Right atrium auricular region (tissue), 2 donors: ENCODE results near the gene PPP3CA. TPM values are rescaled to one million over a fixed set of nuclear protein-coding genes. Genes with fewer than 3 reads are reported as not detected.
"Not testable (repeated sequence)": the region's sequence is repeated elsewhere in the genome, so short reads cannot be mapped to it uniquely, and the experiment has no call there.

Experiments used
- DNase-seq: peaks from one replicate; pipeline ENCODE4 v3.0.0-alpha.2; 2019; ENCODE audit warnings: low spot score
- H3K27ac ChIP-seq, 2 donors: fragments of 200-600 bp; sonication (generic); 1 replicate in 1 of 2; 2 replicates in 1 of 2; pipeline ENCODE4 v1.5.1; 2016 to 2019
- H3K27me3 ChIP-seq, 2 donors: fragments of 200-600 bp; sonication (generic); one replicate each; pipeline versions ENCODE4 v1.5.1 to v1.6.0; 2017 to 2019
- H3K36me3 ChIP-seq: fragments of 200-600 bp; sonication (generic); one replicate; pipeline ENCODE4 v1.5.1; 2016
- H3K4me1 ChIP-seq, 2 donors: fragments of 200-600 bp; sonication (generic); one replicate each; pipeline versions ENCODE4 v1.5.1 to v1.6.0; 2017 to 2019
- H3K4me3 ChIP-seq, 2 donors: fragments of 200-600 bp; sonication (generic); 1 replicate in 1 of 2; 2 replicates in 1 of 2; pipeline ENCODE4 v1.5.1; 2017 to 2019; ENCODE audit warnings: mild to moderate bottlenecking in 1 of 2, moderate library complexity in 1 of 2
- H3K9me3 ChIP-seq, 2 donors: fragments of 200-600 bp; sonication (generic); one replicate each; pipeline ENCODE4 v1.5.1; 2019
- CTCF ChIP-seq, 2 donors: fragments of 200-600 bp; sonication (generic); IDR thresholded peaks; one replicate each; pipeline ENCODE4 v1.5.1; 2019; ENCODE audit warnings: antibody characterized with exemption in 2 of 2
- total RNA-seq, 2 donors: library from RNA; depleted of rRNA; stranded (reverse); fragments of >200 nt; gene quantifications; one replicate each; pipeline ENCODE4 v1.1.0, GENCODE V29; 2016

The PPP3CA gene
- total RNA-seq, 2 donors from 2014 or later, result 11.2 to 15.7 TPM

GRCh38 chr4:101236097-101236496 is 111.2 kb downstream of the PPP3CA start:
- TF ChIP-seq CTCF (IDR thresholded peaks at IDR 0.05), result no peak
- Histone ChIP-seq H3K4me3 (no peak overlapping the region), H3K36me3 (no peaks in the 10 kb centered on the region), H3K27me3 (no peaks in the 10 kb centered on the region), H3K4me1 (peaks cover 0 to 13% of the 10 kb centered on the region in 2 donors), H3K9me3 (no peaks in the 10 kb centered on the region), H3K27ac (no peak overlapping the region)
- no peak for DNase-seq

GRCh38 chr4:101234141-101234540 is 113.2 kb downstream of the PPP3CA start:
- H3K36me3 ChIP-seq, DNase-seq, H3K27me3 ChIP-seq, H3K27ac ChIP-seq, H3K4me3 ChIP-seq, H3K9me3 ChIP-seq: not testable (repeated sequence)
- H3K4me1 ChIP-seq, result peaks cover 0 to 12% of the 10 kb centered on the region in 2 donors

- Histone ChIP-seq H3K4me3 (no peak overlapping the region), H3K36me3 (no peaks in the 10 kb centered on the region), H3K4me1 (peaks cover 0 to 4% of the 10 kb centered on the region in 2 donors), H3K27me3 (no peaks in the 10 kb centered on the region), H3K9me3 (no peaks in the 10 kb centered on the region), H3K27ac (no peak overlapping the region)
- DNase-seq, result no peak
- TF ChIP-seq CTCF (IDR thresholded peaks at IDR 0.05), result no peak
Observed at GRCh38 chr4:101232074-101232776, 115.1 kb downstream of the PPP3CA start.

GRCh38 chr4:101230801-101231426 is 116.4 kb downstream of the PPP3CA start:
- DNase-seq, result no peak
- H3K27me3 ChIP-seq, result no peaks in the 10 kb centered on the region
- TF ChIP-seq CTCF (IDR thresholded peaks at IDR 0.05), result no peak
- H3K9me3 ChIP-seq, result no peaks in the 10 kb centered on the region
- H3K27ac ChIP-seq, result no peak overlapping the region
- no peaks in the 10 kb centered on the region for H3K36me3 ChIP-seq
- no peak overlapping the region for H3K4me3 ChIP-seq
- H3K4me1 ChIP-seq, result peaks cover 0 to 4% of the 10 kb centered on the region in 2 donors

- H3K9me3 ChIP-seq, result no peaks in the 10 kb centered on the region
- no peak overlapping the region for H3K27ac ChIP-seq
- H3K4me3 ChIP-seq, result no peak overlapping the region
- no peaks in the 10 kb centered on the region for H3K27me3 ChIP-seq
- no peak for DNase-seq
- TF ChIP-seq CTCF (IDR thresholded peaks at IDR 0.05), result no peak
- peaks cover 0 to 4% of the 10 kb centered on the region in 2 donors for H3K4me1 ChIP-seq
- H3K36me3 ChIP-seq, result no peaks in the 10 kb centered on the region
Observed at GRCh38 chr4:101229116-101229515, 118.2 kb downstream of the PPP3CA start.

- Histone ChIP-seq H3K4me3 (no peak overlapping the region), H3K36me3 (no peaks in the 10 kb centered on the region), H3K4me1 (peaks cover 0 to 6% of the 10 kb centered on the region in 2 donors), H3K27ac (no peak overlapping the region), H3K27me3 (no peaks in the 10 kb centered on the region), H3K9me3 (no peaks in the 10 kb centered on the region)
- no peak for TF ChIP-seq CTCF (IDR thresholded peaks at IDR 0.05)
- DNase-seq, result no peak
Observed at GRCh38 chr4:101227715-101228114, 119.6 kb downstream of the PPP3CA start.
